Activated CD4-positive, alpha-beta memory T cell treated with anti-CD3 and anti-CD28 coated beads for 36 hours (primary cell): ENCODE data around the gene ZNF540. TPM values are rescaled to one million over a fixed set of nuclear protein-coding genes. Genes with fewer than 3 reads are reported as not detected.
"Not testable (repeated sequence)": the region's sequence is repeated elsewhere in the genome, so short reads cannot be mapped to it uniquely, and the experiment has no call there.

Experiments used
- CTCF ChIA-PET: fragments of 350-600 bp; sonication (Branson Sonifier 250); formaldehyde crosslinking; loops from one replicate; lab custom pipeline; 2021; ENCODE audit warnings: antibody characterized with exemption, inconsistent platforms; lab: Charles Lee
- POLR2A ChIA-PET: fragments of 350-600 bp; sonication (Branson Sonifier 250); formaldehyde crosslinking; loops from one replicate; lab custom pipeline; 2021; ENCODE audit warnings: antibody characterized with exemption; lab: Charles Lee
- DNase-seq: peaks from one replicate; pipeline ENCODE4 v3.0.0-alpha.2; 2020
- H3K27ac Mint-ChIP-seq: one replicate; pipeline ENCODE4 v1.8.0; 2021; ENCODE audit warnings: mixed read lengths
- H3K27me3 Mint-ChIP-seq: one replicate; pipeline ENCODE4 v1.8.0; 2021; ENCODE audit warnings: mixed read lengths
- H3K36me3 Mint-ChIP-seq: one replicate; pipeline ENCODE4 v1.8.0; 2021; ENCODE audit warnings: mixed read lengths
- H3K4me1 Mint-ChIP-seq: one replicate; pipeline ENCODE4 v1.8.0; 2021; ENCODE audit warnings: low read depth, mixed read lengths
- H3K4me3 Mint-ChIP-seq: one replicate; pipeline ENCODE4 v1.8.0; 2021; ENCODE audit warnings: mild to moderate bottlenecking, mixed read lengths
- H3K9me3 Mint-ChIP-seq: one replicate; pipeline ENCODE4 v1.8.0; 2021; ENCODE audit warnings: mixed read lengths
- intact Hi-C: fragments of 100-400 bp; cut with micrococcal nuclease; formaldehyde crosslinking; loops from one replicate; pipeline ENCODE4 v1.15.1; 2023
- total RNA-seq, 2 experiments: library from RNA; stranded (reverse); gene quantifications; one replicate each; pipeline ENCODE4 v1.2.3, GENCODE V29; 2021

The ZNF540 gene
- total RNA-seq, 2 experiments from 2014 or later, result 0.86 to 1.1 TPM

GRCh38 chr19:37654118-37654517 lies 59.4 kb downstream of the ZNF540 start:
- intact Hi-C loops, result loop anchor here (2.0 kb wide), 1 partner anchor 39 kb away; no protein-coding TSS in a partner anchor
- Mint-ChIP-seq H3K27me3 (no peaks in the 10 kb centered on the region), H3K9me3 (peaks cover 13% of the 10 kb centered on the region), H3K27ac (peak overlapping the region; percentile 95), H3K36me3 (peaks cover 29% of the 10 kb centered on the region), H3K4me1 (peaks cover 27% of the 10 kb centered on the region), H3K4me3 (peak overlapping the region; percentile 91)
- POLR2A ChIA-PET, result interaction anchor here (0.8 to 1.3 kb wide), 2 partner anchors 59 kb away, joined by 3 to 4 read pairs; partner anchors contain the start of genes ZNF540 and ZNF571
- no peak for DNase-seq
- CTCF ChIA-PET, result interaction anchor here (0.8 to 2.2 kb wide), 2 partner anchors 59 to 65 kb away, joined by 3 to 5 read pairs; partner anchors contain the start of genes ZNF540 and ZNF571

GRCh38 chr19:37654629-37655300 lies 60.1 kb downstream of the ZNF540 start:
- DNase-seq, result peak; percentile 48
- ChIA-PET CTCF (no interaction called here), POLR2A (interaction anchor here (1.3 kb wide), 1 partner anchor 60 kb away, joined by 4 read pairs; the partner anchor contains the start of genes ZNF540 and ZNF571)
- H3K9me3 Mint-ChIP-seq, result peaks cover 12% of the 10 kb centered on the region
- H3K4me1 Mint-ChIP-seq, result peaks cover 27% of the 10 kb centered on the region
- no peaks in the 10 kb centered on the region for H3K27me3 Mint-ChIP-seq
- intact Hi-C loops, result loop anchor here (1.0 to 5.0 kb wide), 5 partner anchors 38 to 337 kb away; partner anchors contain the start of genes ZNF527, ZNF569 and ZNF570
- peak overlapping the region; percentile 95 for H3K27ac Mint-ChIP-seq
- peaks cover 24% of the 10 kb centered on the region for H3K36me3 Mint-ChIP-seq
- peak overlapping the region; percentile 91 for H3K4me3 Mint-ChIP-seq

GRCh38 chr19:37655301-37655688 lies 60.6 kb downstream of the ZNF540 start, which contains the start of gene ZFP30:
Gene ZFP30, minus strand, starts transcription at chr19:37655465. Its CDS starts 7,643 bp downstream, at chr19:37647822.
- H3K27me3 Mint-ChIP-seq, result no peaks in the 10 kb centered on the region
- CTCF ChIA-PET, result no interaction called here
- H3K36me3 Mint-ChIP-seq, result peaks cover 19% of the 10 kb centered on the region
- peak within 1 kb of the TSS; percentile 95 for H3K27ac Mint-ChIP-seq
- POLR2A ChIA-PET, result interaction anchor here (1.3 kb wide), 1 partner anchor 61 kb away, joined by 4 read pairs; the partner anchor contains the start of genes ZNF540 and ZNF571
- H3K4me1 Mint-ChIP-seq, result peaks cover 27% of the 10 kb centered on the region
- H3K4me3 Mint-ChIP-seq, result peak within 1 kb of the TSS; percentile 91
- intact Hi-C loops, result loop anchor here (1.0 to 5.0 kb wide), 5 partner anchors 38 to 338 kb away; partner anchors contain the start of genes ZNF527, ZNF569 and ZNF570
- H3K9me3 Mint-ChIP-seq, result peaks cover 9% of the 10 kb centered on the region
- peak; percentile 88 for DNase-seq

GRCh38 chr19:37655689-37656371 lies 61.2 kb downstream of the ZNF540 start:
- peak overlapping the region; percentile 91 for H3K4me3 Mint-ChIP-seq
- no peaks in the 10 kb centered on the region for H3K27me3 Mint-ChIP-seq
- intact Hi-C loops, result loop anchor here (1.0 to 5.0 kb wide), 7 partner anchors 37 to 339 kb away; partner anchors contain the start of genes ZNF527, ZNF569, ZNF570 and ZNF573
- peak; percentile 90 for DNase-seq
- H3K36me3 Mint-ChIP-seq, result peaks cover 19% of the 10 kb centered on the region
- H3K9me3 Mint-ChIP-seq, result peaks cover 14% of the 10 kb centered on the region
- peaks cover 27% of the 10 kb centered on the region for H3K4me1 Mint-ChIP-seq
- H3K27ac Mint-ChIP-seq, result peak overlapping the region; percentile 95
- CTCF ChIA-PET, result no interaction called here
- POLR2A ChIA-PET, result interaction anchor here (1.3 kb wide), 1 partner anchor 61 kb away, joined by 4 read pairs; the partner anchor contains the start of genes ZNF540 and ZNF571

GRCh38 chr19:37657157-37657556 lies 62.5 kb downstream of the ZNF540 start:
- intact Hi-C loops, result loop anchor here (5.0 kb wide), 1 partner anchor 190 kb away; the partner anchor contains the start of genes ZNF569 and ZNF570
- H3K4me1 Mint-ChIP-seq, result peaks cover 27% of the 10 kb centered on the region
- peak overlapping the region; percentile 91 for H3K4me3 Mint-ChIP-seq
- peaks cover 18% of the 10 kb centered on the region for H3K9me3 Mint-ChIP-seq
- H3K27ac Mint-ChIP-seq, H3K27me3 Mint-ChIP-seq, DNase-seq, POLR2A ChIA-PET, CTCF ChIA-PET: not testable (repeated sequence)
- peaks cover 16% of the 10 kb centered on the region for H3K36me3 Mint-ChIP-seq

Other genes with a start within 250 kb of the ZNF540 start
- 1 to 10 TPM; 3.8 to 4.4 TPM for gene ZNF527, start 223.8 kb upstream of the ZNF540 start, total RNA-seq
- gene ZNF569, start 127.4 kb upstream of the ZNF540 start, total RNA-seq, result 1 to 10 TPM; 5.3 to 7.2 TPM
- gene ZNF570, start 125.5 kb upstream of the ZNF540 start, total RNA-seq, result 1 to 10 TPM; 4.3 TPM
- gene ZNF793, start 87.9 kb upstream of the ZNF540 start, total RNA-seq, result 1 to 10 TPM; 2.4 to 3.4 TPM
- 1 to 10 TPM; 2.7 to 4.0 TPM for gene ZNF571, start 84 bp upstream of the ZNF540 start, total RNA-seq
- 10 to 100 TPM; 11.1 to 11.4 TPM for gene ZFP30, start 60.6 kb downstream of the ZNF540 start, total RNA-seq
- 1 to 10 TPM; 5.3 to 7.0 TPM for gene ZNF607, start 124.9 kb downstream of the ZNF540 start, total RNA-seq
- 1 to 10 TPM; 7.7 to 7.8 TPM for gene ZNF573, start 184.7 kb downstream of the ZNF540 start, total RNA-seq